GM19193 (cell line): ENCODE measurements around the gene PWWP2A.

Experiments used
- POLR2A ChIP-seq: IDR thresholded peaks from 4 replicates; pipeline ENCODE4 v1.6.1; 2011; ENCODE audit not compliant: insufficient read depth, insufficient read length; ENCODE audit errors: extremely low read depth

Gene PWWP2A

GRCh38 chr5:160150381-160150780, 31.1 kb upstream of the PWWP2A start:
- TF ChIP-seq POLR2A = no peak

DNA sequence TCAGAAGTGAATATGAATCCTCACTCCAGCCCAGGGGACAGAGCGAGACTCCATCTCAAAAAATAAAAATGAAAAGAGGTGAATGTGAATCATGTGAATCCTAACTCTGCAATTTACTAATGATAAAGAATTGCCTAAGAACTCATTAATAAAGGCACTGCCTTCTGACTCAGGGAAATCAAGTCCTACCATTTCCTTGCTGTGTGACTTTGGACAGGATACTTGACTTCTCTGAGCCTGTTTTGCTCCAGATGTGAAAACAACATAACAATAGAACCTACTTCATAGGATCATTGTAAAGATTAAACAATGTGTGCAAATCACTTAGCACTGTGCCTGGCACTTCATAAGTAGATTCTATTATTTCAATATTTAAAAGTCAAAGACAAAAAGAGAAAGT, 15.1 kb upstream of the PWWP2A start:
- TF ChIP-seq POLR2A = no peak

GRCh38 chr5:160133918-160134304, 14.7 kb upstream of the PWWP2A start:
- no peak for TF ChIP-seq POLR2A

DNA sequence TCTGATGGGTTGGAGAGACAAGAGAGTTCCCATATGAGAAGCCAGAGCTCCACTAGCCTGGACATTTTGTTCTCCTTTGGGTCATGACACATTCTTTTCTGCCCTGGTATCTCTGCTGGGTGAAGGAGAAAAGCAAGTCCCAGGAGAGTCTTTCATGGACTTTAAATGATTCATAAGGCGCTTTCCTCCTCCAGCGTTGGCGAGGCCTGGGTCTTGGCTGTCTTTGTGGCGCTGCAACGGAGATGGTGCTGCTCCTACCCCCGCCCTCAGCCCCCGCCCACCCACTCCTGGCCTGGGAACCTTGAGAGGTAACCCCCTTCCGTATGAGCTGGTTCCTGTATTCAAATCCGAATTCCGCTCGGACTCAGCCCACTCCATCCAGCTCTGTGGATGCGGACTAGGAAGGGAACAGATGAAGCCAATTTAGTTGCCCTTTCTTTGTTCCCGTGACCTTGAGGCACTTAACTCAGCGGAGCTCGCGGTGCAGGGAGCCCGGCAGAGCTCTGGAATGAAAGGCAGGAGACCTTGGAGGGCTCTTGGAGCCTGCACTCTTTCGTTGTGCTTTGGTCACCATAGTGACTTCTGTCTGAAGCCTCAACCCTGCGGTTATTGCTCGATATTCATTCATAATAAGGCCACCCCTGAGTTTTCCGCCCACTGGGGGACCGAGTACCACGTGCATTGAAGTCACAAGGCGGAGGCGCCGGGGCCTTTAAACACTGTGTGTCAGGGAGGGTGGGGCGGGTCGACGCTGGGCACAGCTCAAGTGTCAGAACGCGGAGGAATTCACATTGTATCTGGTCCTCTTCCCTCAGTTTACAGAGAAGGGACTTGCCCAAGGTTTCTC, 14.0 kb upstream of the PWWP2A start:
- no peak for TF ChIP-seq POLR2A

DNA sequence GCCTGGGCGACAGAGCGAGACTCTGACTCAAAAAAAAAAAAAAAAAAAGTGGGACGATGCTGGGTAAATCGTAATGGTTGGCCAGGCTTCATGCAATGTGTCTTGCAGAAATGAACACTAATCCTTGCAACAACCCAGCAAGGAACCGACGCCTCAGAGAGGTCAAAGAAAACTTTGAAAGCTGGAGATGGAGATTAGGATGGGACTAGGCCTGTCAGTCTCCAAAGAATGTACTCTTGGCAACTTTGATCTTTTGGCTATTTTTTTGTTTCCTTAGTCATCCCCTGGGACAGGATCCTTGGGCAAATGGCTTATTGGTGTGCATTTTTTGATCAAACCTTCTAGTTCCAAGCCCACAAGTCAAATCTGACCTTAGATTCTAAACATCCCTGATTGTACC, 10.6 kb upstream of the PWWP2A start:
- no peak for TF ChIP-seq POLR2A

DNA sequence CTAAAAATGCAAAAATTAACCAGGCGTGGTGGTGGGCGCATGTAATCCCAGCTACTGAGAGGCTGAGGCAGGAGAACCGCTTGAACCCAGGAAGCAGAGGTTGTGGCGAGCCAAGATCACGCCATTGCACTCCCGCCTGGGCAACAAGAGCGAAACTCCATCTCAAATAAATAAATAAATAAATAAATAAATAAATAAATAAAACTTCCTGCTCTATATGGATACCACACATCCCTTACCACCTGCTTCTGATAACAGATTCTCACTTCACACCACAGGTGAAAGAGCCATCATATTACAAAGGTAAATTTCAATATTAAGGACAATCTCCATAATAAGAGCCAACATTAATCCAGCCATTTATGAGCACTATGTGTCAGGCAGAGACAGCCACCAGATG, 9.4 kb upstream of the PWWP2A start:
- no peak for TF ChIP-seq POLR2A

- TF ChIP-seq POLR2A = no peak
Measured at GRCh38 chr5:160119905-160120266, 636 bp upstream of the PWWP2A start.

- no peak for TF ChIP-seq POLR2A
Measured at GRCh38 chr5:160118349-160119141, 705 bp downstream of the PWWP2A start.

DNA sequence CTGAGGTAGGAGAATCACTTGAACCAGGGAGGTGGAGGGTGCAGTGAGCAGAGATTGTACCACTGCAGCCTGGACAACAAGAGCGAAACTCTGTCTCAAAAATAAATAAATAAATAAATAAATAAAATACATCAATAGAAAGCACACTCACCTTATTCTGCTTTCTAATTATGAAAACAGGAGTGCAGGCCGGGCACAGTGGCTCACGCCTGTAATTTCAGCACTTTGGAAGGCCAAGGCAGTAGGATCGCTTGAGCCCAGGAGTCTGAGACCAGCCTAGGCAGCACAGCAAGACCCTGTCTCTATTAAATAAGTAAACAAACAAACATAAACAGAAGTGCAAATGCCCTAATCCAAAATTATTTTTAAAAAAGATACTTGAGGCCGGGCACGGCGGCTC, 2.3 kb downstream of the PWWP2A start:
- no peak for TF ChIP-seq POLR2A

DNA sequence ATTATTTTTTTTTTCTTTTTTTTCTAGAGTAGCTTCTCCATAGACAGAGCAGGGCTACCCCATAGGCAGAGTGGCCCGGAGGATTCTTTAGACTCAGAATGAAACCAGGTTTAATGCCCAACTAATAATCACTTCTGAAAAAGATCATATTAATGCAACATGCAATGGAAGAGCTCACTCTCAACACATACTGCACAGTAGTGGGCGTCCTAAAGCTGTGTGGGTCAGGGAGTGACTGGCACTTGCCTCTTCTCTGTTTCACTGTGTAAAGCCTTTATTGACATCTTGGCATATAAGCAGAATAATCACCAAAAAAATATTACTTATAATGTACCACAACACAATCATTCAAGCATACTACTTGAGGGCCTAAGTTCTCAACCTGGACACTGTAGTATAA, 11.1 kb downstream of the PWWP2A start:
- no peak for TF ChIP-seq POLR2A

DNA sequence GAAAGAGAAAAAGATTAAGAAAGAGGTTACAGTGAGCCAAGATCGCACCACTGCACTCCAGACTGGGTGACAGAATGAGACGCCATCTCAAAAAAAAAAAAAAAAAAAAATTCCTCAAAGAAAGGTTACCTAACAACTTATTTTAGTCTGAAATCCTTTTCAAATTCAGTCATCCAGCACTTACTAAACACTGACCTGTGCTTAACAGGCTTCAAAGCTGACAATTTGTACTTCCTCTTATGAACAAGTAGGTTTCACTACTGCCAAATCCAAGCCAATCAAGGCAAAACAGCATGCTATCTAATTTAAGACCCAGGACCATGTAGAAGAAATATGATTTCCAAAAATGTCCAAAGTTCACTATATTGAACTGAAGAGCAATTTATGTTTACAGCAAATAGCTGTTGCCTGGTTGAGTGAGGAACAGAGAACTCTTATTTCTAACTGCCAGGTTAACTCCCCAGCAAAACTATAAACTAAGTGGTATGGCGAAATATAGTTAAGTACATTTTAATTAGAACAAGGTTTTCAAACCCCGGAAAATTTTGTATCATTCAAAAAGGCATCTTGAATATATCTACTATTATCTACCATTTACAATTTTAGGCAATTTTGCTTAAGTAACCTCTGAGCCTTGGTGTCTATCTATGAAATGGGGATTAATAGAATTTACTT, 13.4 kb downstream of the PWWP2A start:
- no peak for TF ChIP-seq POLR2A

- no peak for TF ChIP-seq POLR2A
Measured at GRCh38 chr5:160097991-160098390, 21.3 kb downstream of the PWWP2A start.

- no peak for TF ChIP-seq POLR2A
Measured at GRCh38 chr5:160096178-160096577, 23.1 kb downstream of the PWWP2A start.

- TF ChIP-seq POLR2A = no peak
Measured at GRCh38 chr5:160092960-160093707, 26.1 kb downstream of the PWWP2A start.

GRCh38 chr5:160092514-160092913, 26.7 kb downstream of the PWWP2A start:
- no peak for TF ChIP-seq POLR2A
